SIG-M5 (cell line): ENCODE measurements around the gene SLC39A13.

Source experiments
- DNase-seq: peaks from one replicate; lab custom pipeline; 2025; lab: John Stamatoyannopoulos, UW

Gene SLC39A13

DNA sequence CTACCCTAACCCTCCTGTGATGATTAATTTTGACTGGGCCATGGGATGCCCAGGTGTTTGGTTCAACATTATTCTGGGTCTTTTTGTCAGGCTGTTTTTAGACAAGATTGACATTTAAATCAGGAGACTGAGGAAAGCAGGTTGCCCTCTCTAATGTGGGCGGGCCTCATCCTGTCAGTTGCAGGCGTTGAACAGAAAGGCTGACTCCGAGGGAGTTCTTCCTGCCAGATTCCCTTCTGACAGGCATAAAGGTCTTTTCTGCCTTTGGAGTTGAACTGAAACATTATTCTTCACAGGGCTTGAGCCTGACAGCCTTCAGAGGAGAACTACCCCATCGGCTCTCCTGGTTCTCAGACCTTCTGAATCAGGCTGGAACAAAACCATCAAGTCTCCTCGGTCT lies 22.1 kb downstream of the SLC39A13 start:
- DNase-seq, result no peak

DNA sequence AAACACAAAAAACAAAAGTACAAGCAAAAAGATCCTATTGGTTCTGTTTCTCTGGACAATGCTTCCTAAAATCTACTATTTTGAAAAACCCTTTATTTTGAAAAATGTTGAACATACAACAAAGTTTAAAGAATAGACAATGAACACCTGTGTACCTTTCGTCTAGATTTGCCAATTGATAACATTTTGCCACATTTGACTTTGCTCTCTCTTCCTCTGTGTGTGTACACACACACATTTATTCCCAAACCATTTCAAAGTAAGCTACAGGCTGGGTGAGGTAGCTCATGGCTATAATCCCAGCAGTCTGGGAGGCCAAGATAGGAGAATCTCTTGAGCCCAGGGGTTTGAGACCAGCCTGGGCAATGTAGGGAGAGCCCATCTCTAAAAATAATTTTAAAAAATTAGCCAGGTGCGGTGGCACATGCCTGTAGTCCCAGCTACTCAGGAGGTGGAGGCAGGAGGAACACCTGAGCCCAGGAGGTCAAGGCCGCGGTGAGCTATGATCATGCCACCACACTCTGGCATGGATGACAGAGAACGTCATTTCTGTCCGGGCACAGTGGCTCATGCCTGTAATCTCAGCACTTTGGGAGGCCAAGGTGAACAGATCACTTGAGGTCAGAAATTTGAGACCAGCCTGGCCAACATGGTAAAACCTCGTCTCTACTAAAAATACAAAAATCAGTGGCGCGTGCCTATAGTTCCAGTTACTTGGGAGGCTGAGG lies 23.1 kb downstream of the SLC39A13 start:
- no peak for DNase-seq

GRCh38 chr11:47433157-47433556 lies 24.8 kb downstream of the SLC39A13 start:
- DNase-seq, result no peak

DNA sequence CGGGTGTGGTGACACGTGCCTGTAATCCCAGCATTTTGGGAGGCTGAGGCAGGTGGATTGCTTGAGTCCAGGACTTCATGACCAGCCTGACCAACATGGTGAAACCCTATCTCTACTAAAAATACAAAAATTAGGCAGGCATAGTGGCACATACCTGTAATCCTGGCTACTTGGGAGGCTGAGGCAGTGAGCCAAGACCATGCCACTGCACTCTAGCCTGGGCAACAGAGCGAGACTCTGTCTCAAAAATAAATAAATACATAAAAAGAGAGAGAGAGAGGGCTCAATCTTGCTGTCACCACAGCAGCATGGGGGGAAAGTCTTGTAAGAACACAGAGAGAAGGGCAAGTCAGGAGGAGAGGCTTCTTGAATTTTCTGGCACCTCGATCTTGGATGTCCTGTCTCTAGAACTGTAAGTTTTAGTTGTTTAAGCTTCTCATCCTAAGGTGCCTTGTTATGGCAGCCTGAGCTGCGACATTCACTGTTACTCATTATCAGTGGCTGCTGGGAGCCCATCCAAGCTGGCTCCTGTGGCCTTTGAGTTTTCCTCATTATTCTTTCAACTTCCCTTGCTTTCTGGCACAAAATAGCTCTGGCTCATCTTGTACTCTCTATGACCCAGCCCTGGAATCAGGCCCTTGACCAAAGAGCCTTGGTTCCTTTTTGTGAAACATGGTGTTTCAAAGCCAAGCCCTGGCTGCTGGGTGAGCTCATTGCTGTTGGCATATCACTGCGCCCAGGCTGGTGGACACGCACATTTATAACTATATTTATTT lies 25.8 kb downstream of the SLC39A13 start:
- no peak for DNase-seq

DNA sequence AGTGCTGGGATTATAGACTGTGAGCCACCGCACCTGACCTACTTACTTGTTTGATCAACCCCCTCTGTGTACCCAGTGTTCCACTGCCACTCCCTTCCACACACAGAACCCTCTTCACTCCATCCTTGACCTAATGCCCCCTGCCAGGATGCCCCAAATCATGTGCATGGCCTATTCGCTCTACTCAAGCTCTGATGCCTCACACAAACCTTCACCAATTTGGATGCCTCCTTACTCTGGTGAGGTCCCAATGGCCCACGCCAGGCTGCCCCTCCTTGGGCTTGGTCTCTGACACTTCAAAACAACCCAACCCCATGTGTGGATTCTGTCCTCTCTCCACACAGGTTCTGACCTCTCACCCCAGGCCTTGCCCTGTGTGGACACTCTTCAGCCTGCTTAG lies 27.3 kb downstream of the SLC39A13 start:
- DNase-seq, result no peak

DNA sequence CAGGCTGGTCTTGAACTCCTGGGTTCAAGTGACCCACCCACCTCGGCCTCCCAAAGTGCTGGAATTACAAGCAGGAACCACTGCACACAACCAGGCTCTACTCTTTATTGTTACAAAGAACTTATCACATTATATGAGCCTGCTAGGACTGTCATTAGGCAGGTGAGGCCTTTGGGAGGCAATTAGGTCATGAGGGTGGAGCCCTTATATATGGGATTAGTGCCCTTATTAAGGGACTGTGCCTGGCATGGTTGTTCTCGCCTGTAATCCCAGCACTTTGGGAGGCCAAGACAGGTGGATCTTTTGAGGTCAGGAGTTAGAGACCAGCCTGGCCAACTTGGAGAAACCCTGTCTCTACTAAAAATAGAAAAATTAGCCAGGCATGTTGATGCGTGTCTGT lies 28.3 kb downstream of the SLC39A13 start:
- DNase-seq, result no peak

- no peak for DNase-seq
These were observed 28.9 kb downstream of the SLC39A13 start for GRCh38 chr11:47437218-47437745.

DNA sequence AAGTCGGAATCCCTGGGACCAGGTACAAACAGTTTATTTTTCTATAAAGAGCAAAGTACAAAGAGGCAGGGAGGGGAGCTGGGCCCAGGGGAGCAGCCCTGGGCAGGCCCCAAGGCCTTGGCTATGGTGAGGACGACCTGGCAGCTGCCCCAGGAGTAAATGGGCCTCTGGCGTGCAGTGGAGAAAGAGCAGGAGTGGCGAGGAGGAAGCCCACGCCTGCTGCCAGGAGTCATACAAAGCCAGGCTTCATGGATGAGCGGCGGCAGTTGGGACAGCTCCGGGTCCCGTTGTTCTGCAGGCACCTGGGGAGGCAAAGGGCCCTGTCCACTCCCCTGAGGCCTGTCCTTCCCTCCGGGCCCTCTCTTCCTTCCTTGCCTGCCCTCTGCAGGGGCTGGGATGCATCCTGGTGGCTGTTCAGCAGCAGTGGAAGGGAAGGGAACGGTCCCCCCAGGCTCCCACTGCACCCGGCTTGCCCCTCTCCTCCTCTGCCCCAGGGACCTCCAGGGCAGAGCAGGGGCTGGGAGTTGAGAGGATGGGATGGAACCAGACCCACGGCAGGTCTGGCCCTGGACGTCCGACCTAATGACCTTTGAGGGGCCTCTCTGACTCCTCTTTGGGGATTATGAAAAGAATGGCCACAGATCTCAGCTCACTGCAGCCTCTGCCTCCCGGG lies 29.5 kb downstream of the SLC39A13 start:
- DNase-seq, result no peak

- DNase-seq, result no peak
These were observed 30.3 kb downstream of the SLC39A13 start for GRCh38 chr11:47438721-47439120.

DNA sequence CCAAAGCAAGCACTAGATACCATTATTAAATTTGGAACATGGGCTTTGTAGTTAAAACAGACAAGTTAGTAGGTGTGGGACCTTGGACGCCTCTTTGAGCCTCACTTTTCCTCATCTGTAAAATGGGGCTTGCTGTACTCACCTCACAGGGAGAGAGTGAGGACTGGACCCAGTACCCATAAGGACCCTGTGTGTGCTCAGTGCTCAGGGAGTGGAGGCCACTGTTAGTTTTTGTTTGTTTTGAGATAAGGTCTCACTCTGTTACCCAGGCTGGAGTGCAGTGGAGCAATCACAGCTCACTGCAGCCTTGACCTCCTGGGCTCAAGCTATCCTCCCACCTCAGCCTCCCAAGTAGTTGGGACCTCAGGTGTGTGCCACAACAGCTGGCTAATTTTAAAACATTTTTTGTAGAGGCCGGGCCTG lies 31.7 kb downstream of the SLC39A13 start:
- DNase-seq, result no peak

GRCh38 chr11:47441421-47441820 lies 33.0 kb downstream of the SLC39A13 start:
- DNase-seq, result no peak

- no peak for DNase-seq
These were observed 34.1 kb downstream of the SLC39A13 start for GRCh38 chr11:47442514-47442913.

DNA sequence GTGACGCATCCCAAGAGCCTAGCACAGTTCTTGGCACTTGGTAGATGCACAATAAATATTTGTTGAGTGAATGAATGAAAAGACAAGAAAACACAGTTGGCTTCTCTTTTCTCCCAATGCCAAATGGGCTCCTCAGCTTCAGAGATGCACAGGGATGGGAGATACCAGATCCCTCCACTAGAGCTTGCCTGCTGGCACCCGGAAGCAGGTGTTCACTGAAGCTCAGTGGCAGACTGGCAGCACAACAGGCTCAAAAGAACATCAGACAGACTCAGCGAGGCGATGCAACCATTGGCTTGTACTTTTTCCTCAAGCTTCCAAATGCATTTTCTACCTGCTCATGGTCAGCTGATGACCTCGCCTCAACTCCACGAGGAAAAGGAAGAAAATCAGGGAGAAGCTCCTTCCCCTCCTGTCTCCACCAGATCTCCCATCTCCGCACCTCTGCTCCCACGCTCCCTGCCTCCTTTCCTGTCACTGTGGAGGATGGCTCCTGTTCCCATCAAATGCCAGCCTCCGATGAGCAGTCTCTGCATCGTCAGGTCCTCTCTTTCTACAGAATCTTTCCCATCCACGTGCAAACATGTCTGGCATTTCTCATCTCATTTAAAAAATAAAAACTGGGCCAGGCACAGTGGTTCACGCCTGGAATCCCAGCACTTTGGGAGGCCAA lies 34.8 kb downstream of the SLC39A13 start:
- DNase-seq, result no peak

DNA sequence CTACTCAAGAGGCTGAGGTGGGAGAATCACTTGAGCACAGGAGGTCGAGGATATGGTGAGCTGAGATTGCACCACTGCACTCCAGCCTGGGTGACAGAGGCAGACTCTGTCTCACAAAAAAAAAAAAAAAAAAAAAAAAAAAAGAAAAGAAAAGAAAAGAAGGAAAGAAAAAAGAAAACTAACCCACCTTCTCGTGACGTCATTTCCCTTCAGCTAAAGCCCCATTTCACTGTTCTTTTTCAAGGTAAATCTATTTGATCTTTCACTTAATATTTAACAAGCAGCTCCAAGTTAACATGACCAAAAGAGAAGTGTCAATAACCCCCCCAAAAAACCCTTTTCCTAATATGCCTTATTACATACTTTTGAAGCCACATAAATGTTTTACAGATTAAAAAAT lies 35.4 kb downstream of the SLC39A13 start:
- DNase-seq, result no peak

- DNase-seq, result no peak
These were observed 37.5 kb downstream of the SLC39A13 start for GRCh38 chr11:47445840-47446239.

- no peak for DNase-seq
These were observed 38.4 kb downstream of the SLC39A13 start for GRCh38 chr11:47446833-47447232.

GRCh38 chr11:47447906-47448305 lies 39.5 kb downstream of the SLC39A13 start:
- no peak for DNase-seq

- no peak for DNase-seq
These were observed 40.4 kb downstream of the SLC39A13 start, which contains the start of gene RAPSN for GRCh38 chr11:47448566-47449427. Gene RAPSN, minus strand, starts transcription at chr11:47449136. Its CDS starts 172 bp downstream, at chr11:47448964.

GRCh38 chr11:47449541-47449940 lies 41.2 kb downstream of the SLC39A13 start:
- no peak for DNase-seq

DNA sequence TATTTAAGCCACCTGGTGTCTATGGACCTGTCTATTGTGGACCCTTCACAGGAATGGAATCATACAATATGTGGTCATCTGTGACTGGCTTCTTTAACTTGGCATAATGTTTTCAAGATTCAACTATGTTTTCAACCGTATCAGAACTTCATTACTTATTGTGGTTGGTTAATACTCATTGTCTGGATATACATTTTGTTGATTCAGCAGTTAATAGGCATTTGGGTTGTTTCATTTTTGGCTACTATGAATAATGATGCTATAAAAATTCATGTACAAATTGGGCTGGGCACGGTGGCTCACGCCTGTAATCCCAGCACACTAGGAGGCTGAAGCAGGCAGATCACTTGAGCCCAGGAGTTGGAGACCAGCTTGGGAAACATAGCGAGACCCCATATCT lies 43.0 kb downstream of the SLC39A13 start:
- DNase-seq, result no peak

- no peak for DNase-seq
These were observed 43.6 kb downstream of the SLC39A13 start for GRCh38 chr11:47451990-47452389.
